Measurements from ENCODE around the gene RALGAPA2.

DNA sequence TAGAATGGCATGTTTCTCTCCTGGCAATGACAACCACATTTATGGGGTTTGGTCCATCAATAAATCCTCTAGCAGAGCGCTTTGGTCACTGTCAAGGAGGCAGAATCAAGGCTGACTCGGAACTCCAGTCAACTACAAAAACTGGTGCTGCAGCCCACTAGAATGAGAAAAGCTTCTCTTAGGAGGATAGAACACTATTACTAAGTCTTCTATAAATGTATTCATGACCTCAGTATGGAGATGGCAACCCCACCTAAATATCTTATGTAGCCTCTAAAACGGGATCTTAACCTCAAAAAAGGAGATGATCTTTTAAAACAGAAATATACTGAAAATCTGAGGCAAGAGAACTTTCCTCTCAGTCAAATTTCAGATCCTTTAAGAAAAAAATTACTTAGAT lies 68.5 kb downstream of the RALGAPA2 start:
- TF ChIP-seq, protein P1, sequence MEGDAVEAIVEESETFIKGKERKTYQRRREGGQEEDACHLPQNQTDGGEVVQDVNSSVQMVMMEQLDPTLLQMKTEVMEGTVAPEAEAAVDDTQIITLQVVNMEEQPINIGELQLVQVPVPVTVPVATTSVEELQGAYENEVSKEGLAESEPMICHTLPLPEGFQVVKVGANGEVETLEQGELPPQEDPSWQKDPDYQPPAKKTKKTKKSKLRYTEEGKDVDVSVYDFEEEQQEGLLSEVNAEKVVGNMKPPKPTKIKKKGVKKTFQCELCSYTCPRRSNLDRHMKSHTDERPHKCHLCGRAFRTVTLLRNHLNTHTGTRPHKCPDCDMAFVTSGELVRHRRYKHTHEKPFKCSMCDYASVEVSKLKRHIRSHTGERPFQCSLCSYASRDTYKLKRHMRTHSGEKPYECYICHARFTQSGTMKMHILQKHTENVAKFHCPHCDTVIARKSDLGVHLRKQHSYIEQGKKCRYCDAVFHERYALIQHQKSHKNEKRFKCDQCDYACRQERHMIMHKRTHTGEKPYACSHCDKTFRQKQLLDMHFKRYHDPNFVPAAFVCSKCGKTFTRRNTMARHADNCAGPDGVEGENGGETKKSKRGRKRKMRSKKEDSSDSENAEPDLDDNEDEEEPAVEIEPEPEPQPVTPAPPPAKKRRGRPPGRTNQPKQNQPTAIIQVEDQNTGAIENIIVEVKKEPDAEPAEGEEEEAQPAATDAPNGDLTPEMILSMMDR (IDR thresholded peaks at IDR 0.05) = no peak
- TF ChIP-seq POLR2A (IDR thresholded peaks at IDR 0.05) = no peak
